Suppressor macrophage treated with lipopolysaccharide for 4 hours (primary cell): ENCODE measurements around the gene SDK1.

ENCODE experiments used
- DNase-seq: peaks from one replicate; pipeline ENCODE4 v3.0.0-alpha.2; 2020

Gene SDK1

DNA sequence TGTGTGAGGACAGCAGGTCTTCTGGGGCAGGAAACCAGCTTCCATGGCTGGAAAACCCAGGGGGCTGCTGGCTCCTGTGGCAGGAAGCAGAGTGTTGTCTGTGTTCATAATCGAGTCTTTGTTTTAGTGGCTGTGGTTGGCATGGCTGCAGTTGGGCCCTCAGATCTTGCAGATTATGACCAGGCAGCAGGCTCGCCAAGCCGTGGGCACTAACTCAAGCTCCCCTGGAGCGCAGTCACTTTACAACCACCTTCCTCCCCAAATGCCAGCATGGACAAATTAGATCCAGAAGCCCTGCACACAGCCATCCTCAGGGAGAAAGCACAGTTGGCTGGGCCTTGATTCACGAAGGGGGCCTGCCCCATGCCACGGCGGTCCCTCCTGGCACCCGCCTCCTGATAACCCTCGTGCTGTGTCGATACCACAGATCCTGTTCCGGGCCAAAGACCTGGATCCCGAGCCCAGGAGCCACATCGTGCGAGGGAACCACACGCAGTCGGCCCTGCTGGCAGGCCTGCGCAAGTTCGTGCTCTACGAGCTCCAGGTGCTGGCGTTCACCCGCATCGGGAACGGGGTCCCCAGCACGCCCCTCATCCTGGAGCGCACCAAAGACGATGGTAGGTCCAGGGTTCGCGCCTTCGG is 828.5 kb downstream of the SDK1 start:
- no peak for DNase-seq

DNA sequence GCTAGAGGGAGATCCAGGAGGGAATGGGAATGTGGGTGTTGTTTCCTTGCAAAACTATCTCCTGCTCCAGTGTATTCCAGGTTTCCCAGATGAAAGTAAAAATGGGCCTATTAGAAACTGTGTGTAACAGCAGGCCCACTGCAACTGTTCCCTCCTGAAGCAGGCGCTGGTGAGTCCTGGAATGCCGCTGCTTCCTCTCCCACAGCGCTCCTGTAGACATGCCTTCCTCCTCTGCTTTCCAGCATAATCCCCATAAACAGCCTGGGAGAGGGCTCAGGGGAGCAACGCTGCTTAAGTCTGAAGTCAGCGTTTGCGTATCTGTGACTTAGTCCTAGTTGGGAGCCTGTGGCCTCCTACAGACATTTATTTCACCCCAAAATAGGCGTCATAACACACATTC is 830.0 kb downstream of the SDK1 start:
- DNase-seq = no peak

DNA sequence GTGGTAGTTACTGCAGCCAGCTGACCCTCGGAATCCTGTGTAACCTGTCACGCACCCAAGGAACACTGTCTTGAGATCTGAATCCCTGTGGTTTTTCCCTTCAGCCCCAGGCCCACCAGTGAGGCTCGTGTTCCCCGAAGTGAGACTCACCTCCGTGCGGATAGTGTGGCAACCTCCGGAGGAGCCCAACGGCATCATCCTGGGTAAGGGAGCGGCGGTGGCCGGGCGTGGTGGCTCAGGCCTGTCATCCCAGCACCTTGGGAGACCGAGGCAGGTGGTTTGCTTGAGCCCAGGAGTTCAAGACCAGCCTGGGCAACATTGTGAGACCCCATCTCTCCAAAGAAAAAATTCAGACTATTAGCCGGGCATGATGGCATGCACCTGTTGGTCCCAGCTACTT is 831.2 kb downstream of the SDK1 start:
- no peak for DNase-seq

DNA sequence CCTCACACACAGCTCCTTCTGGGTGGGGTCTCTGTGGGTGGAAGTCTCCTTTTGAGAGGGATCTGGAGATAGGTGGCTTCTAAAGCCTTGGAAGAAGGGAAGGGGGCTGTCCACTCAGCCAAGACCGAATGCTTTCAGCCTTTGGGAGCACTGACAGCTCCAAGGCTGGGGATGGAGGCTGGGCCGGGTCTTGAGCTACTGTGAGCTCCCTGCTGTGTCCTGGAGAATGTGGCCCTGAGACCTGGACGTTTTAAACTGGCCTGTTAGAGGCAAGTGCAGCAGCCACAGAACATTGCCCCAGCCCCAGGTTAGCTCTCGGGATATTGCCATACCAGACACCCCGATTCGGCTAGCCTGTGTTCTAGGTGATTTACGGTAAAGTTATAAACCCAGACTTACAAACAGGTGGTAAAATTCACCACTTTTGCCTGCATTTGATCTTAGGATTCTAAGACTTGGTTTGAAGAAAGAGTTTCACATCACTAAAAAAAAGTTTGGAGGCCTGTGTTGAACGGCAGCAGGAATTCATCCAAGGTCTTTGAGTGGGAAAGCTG is 832.5 kb downstream of the SDK1 start:
- DNase-seq = no peak

DNA sequence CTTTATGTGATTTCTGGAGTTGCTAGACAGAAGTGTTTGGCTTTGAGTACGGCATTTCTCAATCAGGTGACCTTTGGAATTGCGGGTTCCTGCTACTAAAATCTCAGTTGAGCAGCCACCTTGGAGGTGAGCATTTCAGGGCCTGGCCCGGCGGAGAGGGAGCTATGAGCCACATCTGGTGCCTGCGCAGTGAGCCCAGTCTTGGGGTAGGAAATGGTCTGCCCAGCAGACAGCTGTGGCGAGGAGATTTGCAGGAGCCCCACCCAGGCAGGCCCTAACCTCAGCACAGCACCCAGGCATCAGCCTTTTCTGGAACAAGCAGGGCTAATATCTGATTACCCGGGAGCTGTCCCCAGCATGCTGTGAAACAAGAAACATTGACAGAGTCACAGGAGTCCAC is 833.2 kb downstream of the SDK1 start:
- no peak for DNase-seq

DNA sequence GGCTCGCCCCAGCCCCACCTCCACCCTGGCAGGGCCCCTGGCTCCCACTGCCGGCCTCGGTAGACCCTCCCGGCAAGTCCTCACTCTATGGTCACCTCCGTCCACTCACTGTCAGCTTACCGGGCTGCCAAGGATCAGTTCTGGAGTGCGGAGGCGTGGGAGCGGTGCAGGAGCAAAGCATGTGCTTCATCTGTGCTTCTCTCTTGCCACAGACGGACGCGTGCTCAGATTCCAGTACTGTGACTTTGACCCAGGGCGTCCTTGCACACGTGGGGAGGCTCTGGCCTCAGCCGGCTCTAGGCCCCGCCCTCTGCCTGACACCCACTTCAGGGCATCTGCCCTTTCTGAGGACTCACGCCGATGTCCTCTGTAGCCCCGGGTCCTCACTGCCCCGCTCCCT is 833.6 kb downstream of the SDK1 start:
- DNase-seq = no peak

DNA sequence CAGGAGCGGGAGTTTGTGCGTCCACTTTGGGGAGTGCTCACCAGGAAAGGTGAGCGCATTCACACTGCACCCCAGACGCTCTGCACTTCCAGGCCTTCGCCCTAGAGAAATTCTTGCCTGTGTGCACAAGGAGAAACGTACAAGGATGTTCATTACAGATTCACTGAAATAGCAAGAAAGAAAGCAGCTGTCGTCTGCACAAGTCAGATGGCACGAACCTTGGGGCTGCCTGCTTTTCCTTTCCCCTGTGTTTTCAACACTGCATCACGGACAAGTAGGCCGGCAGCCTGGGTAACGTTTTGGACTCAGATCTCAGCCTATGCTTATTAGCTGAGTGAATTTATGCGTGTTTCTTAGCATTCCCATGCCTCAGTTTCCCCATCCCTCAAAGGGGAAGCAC is 834.2 kb downstream of the SDK1 start:
- no peak for DNase-seq

DNA sequence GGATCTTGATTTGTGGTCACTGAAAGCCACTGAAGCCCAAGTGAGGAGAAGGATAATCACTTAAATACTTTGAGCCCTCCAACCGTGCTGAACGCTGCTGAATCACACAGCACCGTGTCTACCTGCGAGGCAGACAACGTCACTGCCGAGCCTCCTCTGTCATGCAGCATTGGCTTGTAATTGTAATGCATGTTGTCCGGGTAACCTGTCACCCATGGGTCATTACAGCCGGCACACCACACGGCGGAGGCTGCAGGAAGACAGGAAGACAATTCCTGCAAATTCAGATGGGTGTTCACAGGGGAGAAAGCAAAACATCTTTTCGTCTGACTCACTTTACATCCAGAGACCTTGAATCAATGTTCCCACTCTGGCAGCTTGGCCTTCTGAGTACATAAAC is 835.0 kb downstream of the SDK1 start:
- no peak for DNase-seq

DNA sequence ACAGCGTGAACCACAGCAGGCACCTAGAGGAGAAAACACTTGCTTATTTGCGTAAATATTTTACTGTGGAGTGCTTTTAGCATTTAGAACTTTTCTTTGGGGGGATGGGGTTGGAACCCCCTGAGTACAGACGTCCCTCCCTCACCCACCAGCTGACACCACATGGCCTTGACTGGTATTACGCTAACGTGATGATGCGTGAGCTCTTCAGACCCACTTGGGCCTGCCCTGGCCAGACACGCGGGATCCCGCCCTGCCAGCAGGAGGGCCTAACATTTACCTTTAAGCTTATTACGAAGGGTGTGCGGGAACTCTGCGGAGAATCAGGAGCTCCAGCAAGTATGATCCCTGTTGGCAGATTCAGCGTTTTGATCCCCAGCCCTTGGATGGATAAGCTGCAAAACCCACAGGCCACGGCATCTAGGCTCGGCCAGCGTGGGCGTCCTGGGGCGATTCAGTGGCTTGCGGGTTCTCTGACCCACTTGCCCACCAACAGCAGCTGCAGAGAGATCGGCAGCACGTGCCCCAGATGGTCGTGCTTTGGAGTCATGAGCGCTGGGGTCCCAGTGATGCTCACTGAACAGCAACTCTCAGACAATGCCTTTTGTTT is 835.6 kb downstream of the SDK1 start:
- no peak for DNase-seq

DNA sequence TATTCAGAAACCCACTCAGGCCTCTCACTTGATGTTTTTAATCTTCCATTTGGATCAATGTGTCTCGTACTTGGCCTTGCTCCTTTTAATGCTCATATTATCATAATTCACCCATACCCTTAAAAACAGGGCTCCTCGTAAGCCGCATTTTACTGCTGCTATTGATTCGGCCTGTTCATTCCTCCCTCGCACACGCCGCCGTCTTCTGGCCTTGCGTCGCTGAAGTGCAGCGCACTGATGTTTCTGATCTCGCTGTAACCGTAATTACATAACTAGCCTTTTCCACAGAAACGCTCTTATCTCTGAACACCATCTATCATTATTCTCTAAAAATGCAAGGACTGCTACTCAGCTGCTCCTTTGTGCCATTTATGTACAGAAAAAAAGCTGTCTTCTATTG is 836.5 kb downstream of the SDK1 start:
- no peak for DNase-seq

DNA sequence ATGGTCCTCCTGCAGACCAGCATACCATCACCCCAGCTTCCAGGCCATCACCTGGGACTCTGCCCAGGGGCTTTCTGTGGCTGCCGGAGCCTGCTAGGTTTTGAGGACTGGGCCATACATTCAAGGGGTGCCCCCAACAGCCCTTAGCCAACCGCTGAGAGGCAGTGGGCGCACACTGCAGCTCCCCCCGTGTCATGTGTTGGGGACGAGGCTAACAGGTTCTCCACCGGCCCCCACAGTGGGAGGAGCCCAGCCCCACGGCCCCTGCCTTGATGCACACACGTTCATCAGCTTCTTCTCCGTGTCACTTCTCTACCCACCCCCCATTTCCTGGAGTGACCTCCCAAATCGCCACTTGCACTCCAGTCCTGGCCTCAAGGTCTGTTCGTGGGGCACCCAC is 837.8 kb downstream of the SDK1 start:
- DNase-seq = no peak

DNA sequence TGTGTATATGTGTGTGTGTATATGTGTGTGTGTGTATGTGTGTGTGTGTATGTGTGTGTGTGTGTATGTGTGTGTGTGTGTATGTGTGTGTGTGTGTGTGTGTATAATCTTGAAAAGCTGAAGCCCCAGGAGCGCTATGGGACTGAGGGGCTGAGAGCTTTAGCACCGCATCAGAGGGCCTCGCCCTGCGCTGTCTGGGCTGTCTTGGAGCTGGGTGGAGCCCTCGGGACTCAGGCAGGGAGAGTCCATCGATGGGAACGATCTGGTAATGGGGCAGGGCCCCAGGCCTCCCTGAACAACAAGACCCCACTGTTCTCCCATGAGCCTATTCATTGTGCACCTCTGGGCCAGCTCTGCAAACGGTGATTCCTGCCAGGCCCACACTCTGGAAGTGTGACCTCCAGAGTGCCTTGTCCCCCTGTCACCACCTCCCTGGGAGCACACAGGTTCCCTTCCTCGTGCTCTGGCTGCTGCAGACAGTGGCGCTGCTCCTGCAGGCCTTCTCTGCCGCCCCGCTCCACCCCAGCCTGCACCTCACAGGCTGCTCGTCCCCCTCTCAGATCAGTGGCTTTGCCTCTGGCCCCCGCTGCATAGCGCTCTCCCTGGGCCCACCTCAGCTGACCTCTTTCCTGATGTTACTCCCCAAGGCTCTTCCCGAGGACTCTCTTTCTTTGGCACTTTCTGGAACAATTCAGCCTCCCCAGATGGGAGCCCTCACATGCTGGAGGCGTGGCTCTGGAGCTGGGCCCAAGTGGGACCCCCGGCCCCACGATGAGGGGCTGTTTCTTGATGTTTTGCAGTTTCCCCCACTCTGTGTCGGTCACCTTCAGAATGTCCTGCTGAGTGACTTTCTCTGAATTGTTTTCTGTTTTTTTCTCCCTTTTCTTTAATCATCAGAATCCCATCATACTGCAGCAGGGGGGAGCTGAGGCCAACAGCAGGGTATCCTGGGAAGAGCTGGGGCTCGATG is 838.9 kb downstream of the SDK1 start:
- DNase-seq = no peak

DNA sequence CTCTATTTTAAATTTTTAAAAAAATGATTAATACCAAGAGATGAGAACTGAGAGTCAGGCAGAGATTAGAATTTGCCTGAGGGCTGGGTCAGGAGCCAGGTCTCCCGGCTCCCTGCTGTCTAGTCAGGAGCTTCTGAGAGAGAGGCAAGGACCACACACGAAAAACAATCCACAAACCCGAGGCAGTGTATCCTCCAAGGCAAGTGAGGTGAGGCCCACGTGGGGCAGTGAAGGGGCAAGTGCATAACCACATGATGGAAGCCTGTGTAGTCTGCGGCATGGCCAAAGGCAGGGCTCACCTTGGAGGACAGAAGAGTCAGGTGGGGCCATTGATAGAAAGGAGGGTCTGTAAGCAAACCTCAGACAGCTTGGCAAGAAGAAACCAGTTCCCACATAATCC is 839.9 kb downstream of the SDK1 start:
- no peak for DNase-seq

DNA sequence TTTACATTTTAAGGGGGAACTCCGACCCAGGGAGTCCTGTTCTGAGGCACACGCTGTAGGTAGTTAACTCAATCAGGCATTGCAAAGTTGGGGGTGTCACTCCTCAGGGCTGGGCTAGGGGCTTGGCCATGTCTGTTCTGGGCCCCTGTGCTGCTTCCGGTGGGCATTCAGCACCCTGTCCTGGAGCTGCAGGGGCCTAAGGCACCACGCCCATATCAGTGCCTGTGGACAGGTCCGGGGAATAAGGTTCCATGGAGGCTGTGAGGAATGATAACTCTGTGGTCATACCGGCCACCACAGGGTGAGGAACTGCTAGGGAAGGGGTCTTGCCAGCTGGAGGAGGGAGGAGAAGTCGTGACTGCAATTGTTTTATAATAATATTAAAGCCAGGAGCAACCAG is 842.0 kb downstream of the SDK1 start:
- no peak for DNase-seq

DNA sequence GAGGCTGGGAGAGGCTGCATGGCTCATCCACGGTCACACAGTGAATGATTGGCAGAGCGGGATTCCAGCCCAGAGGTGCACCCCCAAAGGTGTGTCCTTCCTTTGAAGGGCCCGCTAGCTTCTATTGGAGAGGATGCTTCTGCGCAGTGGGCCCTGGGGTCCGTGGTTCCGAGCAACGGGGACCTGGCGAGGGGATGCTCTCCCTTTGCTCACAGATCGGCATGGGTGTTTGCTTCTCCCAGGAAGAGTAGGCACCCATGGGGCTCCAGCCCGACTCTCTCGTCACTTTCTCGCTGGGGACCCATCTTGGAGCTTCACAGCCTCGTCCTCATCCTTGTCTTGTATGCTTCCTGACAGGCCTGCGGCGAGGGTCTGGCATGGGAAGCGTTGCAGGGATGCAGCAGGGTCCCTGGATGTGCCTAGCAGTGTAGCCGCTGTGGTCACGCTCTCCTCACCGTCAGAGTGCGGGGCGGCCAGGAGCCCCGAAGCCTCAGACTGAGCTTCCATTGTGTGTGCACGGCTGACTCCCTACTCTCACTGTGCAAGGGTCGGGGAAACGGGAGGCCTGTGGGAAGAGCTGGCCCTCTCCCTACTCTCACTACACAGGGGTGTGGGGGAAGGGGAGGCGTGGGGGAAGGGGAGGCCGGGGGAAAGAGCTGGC is 842.6 kb downstream of the SDK1 start:
- DNase-seq = no peak

DNA sequence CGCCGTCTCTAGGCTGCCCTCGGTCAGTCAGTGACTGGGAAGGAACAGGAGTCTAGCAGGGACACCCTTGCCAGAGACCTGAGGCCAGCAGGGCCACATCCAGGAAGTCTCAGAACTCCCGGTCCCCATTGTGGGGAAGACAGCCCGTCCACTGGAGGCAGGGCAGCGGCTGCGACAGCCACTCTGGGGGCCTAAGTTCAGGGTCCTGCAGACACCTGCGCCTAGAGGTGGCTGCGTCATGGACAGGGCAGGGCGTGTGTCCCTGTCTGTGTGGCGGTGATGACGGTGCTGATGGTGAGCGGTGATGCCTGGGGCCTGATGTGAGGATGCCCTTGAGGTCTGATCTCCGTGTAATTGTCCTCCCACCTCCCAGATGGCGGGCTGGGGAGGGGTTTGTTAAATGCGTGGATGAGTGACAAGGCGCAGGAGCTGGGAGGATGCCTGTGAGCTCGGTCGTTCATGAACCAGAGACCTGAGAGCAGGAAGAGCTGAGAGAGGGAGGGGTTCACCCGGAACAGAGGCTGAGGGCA is 843.2 kb downstream of the SDK1 start:
- DNase-seq = no peak

DNA sequence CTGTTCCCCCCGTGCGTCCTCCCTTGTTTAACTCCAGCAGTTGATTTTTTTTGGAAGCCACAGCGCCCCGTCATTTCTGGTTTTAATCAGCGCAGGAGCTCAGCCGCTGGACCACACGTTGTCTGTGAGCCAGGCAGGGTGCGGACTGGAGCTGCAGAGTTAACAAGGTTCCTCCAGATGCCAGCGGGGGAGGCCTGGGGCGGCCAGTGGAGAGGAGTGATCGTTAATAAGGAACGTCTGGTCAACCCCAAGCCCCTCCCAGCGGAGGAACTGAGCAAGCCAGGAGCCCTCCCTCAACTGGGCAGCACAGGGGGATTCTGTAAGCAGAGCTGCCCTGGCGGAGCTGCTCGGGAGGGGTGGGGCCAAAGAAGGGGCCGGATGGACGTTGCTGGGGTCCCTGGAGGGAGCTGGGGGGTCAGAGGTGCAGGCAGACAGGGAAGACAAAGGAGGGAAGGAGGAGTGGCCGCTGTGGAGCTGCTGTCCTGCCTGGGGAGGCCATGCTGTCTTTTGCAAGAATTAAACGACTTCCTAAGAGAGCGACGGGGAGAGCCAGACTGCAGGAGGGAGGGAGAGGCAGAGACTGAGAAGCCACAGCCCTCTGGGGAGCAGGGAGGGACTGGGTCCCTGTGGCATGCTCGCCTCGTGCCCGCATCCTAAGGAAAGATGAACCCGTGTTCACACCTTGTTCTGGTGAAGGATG is 843.9 kb downstream of the SDK1 start:
- no peak for DNase-seq

DNA sequence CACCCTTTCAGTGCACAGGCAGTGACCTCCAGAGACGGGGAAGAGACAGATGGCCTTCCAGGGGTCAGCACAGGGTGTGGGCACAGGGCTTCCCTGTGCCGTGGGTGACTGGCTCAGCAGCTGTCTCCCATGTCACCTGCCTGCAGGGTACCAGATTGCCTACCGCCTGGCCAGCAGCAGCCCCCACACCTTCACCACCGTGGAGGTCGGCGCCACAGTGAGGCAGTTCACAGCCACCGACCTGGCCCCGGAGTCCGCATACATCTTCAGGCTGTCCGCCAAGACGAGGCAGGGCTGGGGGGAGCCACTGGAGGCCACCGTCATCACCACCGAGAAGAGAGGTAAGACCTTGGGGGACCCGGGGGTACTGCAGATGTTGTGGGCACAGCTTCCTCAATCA is 844.5 kb downstream of the SDK1 start:
- no peak for DNase-seq

DNA sequence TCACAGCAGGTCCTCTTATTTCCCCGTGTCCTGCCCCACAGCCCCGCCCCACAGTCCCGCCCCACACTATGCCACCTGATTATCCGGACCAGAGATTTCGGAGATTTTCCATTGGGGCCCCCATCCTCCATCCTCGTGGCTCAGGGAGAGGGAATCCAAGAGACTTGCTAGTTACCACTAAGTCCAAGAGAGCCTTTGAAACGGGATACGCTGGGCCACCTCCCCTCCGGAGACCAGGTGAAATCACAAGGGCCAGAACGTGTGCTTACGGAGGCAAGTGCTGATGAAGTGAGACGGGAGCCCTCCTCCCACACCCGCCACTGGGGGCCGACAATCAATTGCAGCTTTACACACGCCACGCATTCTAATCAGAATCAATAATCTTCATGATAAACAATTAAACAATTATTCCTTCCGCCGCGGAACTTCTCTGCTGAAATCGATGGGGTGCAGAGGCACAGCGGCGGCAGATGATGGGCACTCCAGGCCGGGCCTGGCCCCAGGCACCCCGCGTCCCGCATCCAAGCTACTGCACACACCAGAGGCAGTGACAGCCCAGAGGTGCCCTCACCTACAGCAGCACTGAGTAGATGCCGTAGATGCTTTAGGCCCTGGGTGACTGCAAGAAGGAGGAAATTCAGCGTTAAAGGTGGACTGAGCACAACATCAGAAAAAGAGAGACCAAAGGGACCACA is 847.0 kb downstream of the SDK1 start:
- DNase-seq = no peak

DNA sequence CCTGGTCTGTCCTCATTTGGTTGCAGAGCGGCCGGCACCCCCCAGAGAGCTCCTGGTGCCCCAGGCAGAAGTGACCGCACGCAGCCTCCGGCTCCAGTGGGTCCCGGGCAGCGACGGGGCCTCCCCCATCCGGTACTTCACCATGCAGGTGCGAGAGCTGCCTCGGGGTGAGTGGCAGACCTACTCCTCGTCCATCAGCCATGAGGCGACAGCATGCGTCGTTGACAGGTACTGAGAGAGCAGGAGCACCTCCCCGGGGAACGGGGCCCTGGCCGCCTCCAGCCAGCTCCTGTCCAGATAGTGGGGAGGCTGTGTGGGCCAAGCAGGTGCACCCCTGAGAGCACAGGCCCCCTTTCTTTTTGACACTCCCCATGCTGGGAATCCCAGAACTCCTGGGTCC is 848.2 kb downstream of the SDK1 start:
- no peak for DNase-seq

DNA sequence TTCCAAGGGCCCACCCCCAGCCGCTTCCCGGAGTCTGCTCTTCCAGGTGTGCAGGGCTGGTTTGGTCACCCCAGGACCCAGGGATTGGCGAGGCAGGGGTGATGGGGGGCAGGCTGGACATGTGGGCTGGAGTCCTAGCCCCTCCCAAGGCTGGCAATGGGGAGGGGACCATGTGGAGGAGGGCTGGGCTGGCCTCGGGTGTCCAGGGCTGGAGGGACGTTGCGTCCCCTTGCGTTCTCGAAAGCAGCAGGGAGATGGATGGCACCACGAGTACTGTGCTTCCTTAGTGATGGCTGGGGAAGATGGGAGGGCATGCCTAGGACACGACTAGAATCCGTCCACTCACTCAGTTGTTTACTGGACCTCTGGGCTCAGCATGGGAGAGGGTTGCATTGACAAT is 848.6 kb downstream of the SDK1 start:
- DNase-seq = no peak

DNA sequence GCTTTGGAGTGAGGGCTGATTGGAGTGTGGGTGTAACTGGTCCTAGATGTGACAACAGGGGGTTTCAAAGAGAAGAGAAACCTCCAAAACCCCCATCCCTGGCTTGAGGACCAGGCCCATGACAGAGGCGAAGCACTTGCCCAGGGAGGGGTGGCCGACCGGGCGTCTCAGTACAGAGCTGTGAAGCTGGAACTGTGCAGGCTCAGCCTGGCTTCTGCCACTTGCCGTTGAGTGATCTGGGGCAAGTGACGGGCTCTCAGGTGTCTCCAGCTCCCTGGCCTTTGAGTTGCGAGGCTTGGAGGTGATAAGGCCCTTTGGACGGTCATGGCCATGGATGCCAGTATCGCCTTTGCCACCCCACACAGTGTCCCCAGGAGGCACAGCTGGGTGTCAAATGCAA is 849.7 kb downstream of the SDK1 start:
- no peak for DNase-seq
